ENCODE measurements around the gene LAMB2.

LAMB2 gene

DNA sequence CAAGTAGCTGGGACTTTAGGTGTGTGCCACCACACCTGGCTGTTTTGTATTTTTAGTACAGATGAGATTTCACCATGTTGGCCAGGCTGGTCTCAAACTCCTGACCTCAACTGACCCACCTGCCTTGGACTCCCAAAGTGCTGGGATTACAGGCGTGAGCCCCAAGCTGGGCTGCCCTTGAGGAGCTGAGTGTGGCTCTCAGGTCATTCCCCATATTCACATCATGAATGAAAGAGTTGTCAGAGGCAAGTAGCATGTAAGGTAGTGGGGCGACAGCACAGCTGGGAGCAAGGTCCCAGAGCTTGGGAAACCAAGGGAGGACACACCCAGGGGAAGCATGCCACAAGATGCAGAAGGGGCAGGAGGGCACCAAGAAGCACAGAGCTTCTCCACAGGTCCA, 28.3 kb upstream of the LAMB2 start:
- no peak for DNase-seq

DNA sequence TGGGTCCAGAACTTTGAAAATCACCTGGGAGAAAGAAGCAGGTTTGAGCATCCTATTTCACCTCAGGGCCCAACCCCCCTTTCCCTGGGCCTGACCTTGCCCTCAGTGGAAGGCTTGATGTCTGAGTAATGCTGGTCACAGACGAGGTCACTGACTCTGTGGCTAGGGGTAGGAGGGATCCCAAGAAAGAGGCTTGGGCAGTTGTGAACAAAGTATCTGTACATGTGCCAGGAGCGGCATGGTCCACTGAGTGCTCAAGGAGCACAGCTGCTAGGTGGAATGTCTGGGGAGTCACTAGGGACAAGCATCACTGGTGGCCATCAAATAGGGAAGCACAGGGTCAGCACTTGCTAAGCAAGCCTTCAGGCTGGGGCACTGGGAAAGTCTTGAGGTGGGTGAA, 25.9 kb upstream of the LAMB2 start:
- DNase-seq, result peak; percentile 25

DNA sequence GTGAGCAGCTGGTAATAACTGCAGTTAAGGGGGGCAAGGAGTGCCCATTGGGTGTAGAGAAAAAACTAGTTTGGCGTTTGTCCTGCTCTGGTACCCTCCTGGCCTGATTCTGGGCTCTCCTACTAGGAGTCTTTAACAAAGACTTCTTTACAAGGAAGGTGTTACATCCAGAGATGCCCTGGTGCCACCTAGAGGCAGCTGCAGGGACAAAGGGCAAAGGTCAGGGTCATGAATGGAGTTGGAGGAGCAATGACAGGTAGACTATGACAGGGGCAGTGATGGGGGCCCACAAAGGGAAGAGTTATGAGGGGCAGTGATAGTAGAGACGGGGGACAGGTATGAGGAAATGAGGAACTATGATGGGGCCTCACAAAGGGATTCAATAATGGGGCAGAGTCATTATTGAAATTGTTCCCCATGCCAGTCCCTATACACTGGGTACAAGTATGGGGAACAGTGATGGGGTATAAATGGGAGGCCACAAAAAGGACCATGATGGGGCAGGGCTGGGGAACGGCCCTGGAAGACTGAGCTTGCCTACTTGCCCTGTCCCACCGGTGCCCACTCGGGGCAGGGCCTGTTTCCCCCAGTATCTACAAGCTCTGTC, 25.4 kb upstream of the LAMB2 start:
- no peak for DNase-seq

DNA sequence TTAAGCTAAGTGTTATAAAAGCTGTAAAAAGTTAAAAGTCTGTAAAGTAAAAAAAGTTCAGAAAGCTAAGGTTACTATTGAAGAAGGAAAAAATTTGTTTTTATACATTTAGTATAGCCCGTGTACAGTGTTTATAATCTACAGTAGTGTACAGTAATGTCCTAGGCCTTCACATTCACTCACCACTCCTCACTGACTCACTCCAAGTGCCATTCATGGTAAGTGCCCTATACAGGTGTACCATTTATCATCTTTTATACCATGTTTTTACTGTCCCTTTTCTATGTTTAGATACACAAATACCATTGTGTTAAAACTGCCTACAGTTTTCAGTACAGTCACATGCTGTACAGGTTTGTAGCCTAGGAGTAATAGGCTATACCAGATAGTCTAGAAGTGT, 24.4 kb upstream of the LAMB2 start:
- no peak for DNase-seq

DNA sequence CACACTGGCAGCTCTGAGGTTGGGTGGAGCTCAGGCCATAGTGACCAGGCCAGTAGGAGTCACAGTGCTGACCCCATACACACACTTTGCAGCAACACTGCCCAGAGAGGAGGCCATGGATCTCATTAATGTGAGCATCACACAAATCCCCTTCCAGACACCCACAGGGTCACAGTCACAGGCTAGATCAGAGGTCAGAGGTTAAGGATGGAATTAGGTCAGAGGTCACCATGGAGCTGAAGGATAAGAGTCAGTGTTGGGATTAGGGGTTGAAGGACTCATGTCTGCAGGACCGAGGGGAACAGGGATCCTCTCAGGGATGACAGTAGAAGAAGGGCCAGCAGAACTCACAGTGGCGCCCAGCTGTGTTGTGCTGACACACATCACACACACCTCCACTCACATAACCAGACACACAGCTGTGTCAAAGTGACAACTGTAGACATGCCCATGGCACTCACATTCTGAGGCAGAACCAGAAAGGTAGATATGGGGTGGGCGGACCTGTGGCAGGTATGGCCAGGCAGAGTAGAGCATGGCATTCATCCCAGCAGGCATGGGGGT, 20.6 kb upstream of the LAMB2 start:
- no peak for DNase-seq

DNA sequence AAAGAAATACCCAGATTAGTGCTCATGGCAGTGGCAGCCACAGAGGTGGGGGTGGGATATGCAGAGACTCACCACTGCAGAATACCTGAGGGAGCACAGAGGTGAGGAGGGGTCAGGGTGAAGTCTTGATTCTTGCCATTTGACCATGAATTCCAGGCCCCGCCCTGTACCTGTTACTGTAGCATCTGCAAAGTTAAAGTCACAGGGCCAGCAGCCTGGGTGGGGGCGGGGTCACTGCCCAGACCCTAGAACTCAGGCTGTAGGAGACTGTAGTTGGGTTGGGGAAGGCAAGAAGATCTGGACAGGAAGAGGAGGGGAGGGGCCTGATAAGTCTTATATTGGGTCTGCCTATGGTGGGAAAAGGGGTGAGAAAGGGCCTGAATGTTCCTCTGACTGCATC, 18.8 kb upstream of the LAMB2 start:
- DNase-seq, result no peak

DNA sequence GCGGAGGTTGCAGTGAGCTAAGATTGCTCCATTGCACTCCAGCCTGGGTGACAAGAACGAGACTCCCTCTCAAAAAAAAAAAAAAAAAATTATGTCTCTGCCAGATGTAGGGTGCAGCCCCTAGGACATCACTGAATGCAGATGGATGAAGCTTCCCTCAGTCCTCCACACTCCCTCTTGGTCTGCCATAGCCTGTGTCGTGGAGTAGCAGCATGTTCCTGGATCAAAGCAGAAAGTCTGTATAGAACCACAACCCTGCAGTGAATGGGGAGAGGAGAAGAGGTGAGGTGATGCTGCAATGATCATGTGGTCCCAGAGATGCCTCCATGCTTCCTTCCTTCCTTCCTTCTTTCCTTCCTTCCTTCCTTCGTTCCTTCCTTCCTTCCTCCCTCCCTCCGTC, 15.3 kb upstream of the LAMB2 start:
- DNase-seq, result no peak

DNA sequence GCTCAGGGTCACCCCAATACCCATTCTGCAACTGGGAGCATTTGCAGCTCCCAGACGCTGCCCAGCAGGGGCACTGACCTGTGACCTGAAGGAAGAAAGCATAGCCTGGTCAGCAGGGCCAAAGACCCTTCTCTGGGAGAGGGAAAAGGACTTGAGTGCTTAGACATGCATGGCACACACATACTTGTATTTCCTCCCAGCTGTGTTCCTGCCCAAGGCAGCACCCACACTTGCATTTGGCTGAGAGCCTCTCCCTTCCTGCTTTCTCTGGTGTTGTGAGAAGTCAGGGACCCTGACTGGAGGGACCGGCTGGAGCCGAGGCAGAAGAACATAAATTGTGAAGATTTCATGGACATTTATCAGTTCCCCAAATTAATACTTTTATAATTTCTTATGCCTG, 7.2 kb upstream of the LAMB2 start:
- no peak for DNase-seq

DNA sequence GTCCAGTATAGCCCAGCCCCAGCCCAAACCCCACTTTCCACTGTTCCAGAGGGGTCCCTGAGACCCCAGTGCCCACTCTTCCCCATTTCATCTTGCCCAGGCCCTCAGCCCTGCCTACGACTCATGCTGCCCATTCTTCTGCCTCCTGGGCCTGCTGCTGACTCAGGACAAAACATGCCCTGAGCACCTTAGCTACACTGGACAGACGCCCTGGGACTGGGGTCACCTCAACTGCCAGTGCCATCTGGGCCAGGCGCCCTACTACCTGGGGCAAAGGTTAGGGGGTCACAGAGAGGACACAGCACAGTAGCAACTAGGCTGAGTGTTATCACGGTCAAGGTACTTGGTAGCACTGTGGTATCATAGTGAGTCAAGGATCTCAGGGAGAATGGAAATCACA, 2.6 kb upstream of the LAMB2 start:
- no peak for DNase-seq

DNA sequence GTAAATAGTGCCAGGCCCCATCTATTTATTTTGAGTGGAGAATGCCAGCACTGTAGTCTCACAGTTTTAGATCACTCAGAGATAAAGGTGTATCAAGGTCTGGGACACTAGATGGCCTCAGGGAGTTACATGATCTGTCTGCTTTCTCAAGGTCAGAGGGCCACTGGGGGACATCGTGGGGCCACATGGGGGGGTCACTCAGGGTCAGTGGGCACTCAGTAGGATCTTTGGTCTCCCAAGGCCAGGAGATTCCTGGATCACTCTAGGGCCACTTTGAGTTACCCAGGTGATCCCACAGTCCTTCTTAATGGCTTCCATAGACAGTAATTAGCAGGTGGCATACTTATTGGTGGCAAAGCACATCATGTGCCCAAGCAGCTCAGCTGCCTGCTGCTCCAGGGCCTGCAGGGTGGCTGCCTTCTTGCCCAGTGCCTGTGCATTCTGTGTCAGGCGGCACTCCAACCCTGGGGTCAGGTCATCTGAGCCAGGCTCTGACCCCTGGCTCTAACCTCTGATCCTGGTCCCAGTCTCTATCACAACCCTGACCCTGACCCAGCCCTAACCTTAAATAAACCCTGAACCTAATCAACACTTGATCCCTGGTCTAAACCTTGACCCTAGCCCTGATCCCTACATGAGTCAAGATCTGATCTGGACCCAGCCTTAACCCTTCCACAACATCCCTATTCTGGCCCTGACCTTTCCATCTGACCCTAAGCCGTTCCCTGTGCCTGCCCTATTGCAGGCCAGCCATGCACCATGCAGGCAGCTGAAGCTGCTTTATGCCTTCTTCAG, 1.8 kb upstream of the LAMB2 start:
- DNase-seq, result no peak

DNA sequence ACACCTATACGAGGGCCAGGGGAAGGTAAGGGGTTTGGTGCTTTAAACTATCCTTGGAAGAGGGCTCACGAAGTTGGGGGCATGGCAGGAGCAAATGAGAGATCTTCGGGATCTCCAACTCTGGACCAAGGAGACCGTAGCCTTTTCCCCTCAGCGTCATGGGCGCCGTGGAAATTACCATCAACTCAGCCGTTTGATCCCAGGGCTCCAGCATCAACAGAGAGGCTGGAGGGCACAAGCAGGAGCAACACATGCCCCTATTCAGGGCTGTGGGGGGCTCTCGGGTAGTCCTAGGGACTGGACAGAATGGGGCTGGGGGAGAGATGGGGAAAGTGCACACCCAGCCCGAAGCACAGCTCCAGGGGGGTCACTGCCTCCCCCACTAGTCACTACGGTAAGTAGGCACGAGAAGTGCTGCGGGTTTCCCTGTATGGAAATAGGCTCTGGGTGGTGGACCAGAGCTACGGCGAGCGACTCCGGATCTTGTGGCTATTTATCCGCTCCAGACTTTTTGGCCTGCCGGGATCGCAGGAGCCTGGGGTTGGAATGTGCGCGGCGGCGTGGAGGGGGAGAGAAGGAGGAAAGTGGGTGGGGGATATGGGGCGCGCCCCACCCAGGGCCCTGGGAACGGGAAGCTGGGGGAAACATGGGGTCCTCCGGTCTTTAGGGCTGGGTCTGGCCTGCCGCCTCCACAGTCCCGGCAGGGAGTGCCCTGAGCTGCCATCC, 539 bp upstream of the LAMB2 start:
- peak; percentile 91 for DNase-seq

DNA sequence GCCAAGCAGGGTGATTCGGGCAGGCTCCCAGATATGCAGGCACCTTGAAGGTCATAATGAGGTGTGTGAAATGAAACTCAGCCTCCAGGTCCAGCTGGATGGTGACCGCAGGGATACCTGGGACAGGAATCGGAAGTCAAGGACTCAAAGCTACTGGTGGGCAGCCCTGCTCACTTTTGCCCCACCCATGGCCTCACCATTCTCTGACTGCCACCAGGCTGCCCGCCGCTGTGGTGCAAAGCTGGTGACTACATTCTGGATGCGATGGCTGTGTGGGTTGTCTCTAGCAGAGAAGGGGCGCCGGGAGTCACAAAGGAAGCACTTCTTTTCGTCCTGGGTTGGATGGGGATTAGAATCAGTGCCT, 795 bp downstream of the LAMB2 start:
- no peak for DNase-seq

DNA sequence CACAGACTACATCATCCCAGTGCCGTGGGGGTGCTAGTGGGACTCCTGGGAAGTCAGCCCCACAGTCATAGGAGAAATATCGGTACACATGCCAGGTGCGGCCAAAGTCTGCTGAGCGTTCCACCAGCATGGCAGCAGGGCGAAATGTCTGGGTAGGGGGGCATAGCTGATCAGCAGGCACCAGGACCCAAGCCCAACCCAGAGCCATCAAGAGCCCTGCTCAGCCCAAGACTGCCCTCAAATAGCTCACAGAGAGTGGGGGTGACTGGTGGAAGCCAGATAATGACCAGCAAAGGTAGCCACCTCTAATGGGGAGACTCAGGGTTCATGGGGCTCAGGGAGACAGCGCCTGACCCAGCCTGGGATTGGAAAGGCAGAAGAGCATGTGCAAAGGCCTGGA, 1.3 kb downstream of the LAMB2 start:
- DNase-seq, result no peak

DNA sequence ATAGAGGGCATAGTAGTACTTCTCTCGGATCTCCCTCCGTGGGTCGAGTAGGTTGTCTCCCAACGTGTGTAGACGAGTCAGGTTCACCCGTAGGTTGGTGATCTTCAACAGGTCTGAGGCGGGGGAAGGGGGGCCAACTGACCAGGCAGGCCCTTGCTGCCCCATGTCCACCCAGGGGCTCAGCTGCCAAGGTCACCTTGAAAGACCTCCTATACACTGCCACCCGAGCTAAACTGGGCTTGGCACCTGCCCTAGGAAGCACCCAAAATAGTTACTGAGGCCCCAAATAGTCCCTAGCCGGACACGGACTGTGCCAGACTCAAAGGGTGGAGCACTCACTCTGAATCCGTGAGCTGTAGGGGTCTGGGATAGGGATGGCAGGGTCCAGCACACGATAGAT, 1.8 kb downstream of the LAMB2 start:
- DNase-seq, result no peak

DNA sequence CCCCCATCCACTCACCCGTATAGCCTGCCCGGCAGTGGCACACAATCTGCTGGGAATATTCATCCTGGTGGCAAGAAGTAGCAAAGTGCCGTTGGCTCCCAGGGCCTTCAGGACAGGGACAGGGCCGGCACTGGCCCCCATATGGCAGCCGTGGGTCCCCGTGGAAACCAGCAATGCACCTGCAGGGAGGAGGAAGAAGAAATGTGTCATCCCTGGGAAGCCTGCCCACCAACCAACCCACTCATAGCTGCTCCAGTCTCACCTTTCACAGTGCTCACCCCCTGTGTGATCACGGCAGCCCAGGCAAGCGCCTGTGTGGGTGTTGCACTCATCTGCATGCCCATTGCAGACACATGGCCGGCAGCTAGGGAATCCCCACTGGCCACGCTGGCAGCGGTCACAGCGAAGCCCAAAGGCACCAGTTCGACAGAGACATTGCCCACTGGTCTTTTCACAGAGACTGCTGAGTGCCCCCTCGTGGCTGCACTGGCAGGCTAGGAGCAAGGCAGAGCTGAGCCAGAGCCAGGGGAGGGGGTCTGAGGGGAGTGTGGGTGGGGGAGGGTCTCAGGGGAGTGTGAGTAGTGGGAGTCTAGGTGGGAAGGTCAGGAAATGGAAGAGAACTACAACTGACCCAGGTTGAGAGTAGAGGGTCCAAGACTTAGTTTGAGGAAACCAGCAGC, 7.7 kb downstream of the LAMB2 start:
- DNase-seq, result no peak

DNA sequence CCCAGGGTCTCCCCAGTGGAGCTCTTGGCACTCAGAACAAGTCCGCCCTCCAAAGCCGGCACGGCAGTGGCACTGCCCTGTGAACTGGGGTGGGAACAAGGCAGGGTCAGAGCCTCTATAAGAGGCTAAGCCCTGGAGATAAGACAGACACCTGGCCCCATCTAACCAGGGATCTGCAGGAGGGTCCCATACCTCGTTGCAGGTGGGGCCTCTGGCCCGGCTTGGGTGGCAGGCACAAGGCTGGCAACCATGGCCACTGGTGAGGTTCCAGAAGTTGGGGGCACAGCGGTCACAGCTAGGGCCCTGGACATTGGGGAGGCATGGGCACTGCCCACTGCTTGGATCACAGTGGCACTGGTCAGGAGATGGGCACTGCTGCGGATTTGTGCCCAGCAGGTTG, 8.6 kb downstream of the LAMB2 start:
- no peak for DNase-seq

DNA sequence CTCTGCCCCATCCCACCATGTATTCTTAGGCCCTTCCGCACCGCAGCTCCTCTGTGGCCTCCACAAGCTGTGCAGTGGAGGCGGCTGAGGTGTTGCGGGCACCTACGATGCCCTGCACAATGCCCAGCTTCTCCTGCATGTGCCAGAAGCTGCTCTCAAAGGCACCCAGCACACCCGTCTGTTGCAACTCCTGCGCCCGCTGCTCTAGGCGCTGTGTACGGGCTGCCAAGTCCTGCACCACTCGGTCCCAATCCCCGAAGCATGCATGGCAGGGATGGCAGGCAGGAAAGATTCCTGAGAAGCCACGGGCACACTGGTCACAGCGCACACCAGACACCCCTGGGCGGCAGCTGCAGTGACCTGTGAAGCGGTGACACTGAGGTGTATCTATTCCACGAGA, 9.2 kb downstream of the LAMB2 start:
- no peak for DNase-seq

DNA sequence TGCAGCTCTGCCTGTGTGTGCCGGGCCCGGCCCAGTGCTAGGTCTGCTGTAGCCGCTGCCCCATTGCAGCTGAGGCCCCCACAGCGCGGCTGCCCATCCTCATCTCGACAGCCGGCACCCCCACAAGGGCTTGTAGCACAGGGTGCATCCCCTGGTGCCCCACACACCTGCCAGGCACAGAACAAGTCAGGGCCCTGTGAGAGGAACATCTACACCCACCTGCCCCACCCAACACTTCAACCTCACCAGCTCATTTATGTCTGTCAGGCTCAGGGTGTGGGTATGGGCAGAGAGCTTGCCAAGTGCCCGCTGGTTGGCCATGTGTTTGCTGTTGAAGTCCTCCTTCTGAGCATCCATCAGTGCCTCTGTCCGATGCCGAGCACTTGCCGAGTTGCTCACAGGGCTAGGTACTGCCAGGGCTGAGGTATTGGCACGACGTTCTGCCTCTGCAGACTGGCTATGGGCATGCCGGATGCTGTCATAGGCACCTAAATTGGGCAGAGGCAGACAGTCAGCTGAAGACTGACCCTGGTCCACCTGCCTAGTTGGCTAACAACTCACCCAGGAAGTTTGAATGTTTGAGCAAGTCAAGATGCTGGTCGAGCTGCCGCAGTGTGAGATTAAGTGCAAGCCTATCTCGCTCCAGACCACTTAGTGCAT, 9.8 kb downstream of the LAMB2 start:
- DNase-seq, result no peak

DNA sequence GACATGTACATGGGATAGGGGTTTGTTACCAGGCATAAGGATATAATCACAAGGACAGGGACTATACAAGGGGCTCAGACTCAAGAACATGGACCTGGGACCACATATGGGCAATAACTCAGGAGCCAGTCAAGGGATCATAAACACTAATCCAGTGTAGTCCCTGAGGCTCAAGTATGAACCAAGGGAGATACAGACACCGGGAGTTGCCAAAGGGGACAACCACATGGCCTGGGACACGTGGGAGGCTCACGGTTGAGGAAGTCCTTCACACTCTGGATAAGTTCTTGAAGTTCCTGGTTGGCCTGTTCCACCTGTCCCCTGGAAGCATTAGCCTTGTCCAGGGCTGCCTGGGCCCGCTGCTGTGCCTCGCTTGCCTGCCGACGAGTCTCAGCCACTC, 10.4 kb downstream of the LAMB2 start:
- no peak for DNase-seq

DNA sequence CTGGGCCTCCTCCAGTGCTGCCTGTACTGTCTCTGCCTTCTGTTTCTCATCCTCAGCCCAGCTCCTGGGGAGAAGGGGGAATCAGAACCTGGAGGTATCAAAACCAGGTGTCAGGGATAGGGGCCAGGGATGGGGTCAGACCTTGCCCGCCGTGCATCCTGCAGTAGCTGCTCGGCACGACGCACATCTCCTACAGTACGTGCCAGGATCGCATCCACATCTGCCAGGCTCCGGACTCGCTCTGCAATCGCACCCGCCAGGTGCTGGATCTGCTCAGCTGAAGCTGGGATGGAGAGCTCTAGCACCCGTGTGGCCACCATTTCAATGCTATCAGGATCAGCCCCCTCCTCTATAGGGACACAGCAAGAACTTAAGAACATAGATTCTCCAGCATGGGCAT, 10.8 kb downstream of the LAMB2 start:
- no peak for DNase-seq

DNA sequence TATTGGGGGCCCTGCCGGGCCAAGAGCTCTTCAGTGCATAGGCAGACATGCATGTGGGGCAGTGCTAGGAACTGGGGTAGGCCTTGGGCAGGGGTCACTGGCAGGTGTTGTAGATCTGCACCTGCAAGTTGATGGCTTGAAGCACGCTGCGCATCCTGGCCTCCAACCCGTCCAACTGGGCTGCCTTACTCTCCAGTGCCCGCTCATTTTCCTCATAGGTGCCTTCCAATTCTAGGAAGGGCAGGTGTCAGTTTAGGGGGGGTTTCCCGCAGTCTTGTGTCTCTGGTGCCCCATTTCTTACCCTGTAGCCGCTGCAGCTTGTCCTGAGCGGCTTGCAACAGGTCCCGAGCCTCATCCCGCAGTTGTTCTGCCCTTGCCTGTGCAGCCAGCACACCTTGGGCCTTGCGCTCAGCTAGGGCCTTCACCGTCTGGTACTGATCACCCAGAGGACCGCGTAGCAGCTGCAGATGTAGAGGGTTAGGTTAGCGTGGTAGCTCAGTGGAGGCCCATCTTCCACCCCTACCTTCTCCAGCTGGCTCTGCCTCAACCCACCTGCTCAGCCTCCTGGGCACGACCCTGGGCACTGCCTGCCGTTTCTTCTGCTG, 11.6 kb downstream of the LAMB2 start:
- DNase-seq, result no peak

DNA sequence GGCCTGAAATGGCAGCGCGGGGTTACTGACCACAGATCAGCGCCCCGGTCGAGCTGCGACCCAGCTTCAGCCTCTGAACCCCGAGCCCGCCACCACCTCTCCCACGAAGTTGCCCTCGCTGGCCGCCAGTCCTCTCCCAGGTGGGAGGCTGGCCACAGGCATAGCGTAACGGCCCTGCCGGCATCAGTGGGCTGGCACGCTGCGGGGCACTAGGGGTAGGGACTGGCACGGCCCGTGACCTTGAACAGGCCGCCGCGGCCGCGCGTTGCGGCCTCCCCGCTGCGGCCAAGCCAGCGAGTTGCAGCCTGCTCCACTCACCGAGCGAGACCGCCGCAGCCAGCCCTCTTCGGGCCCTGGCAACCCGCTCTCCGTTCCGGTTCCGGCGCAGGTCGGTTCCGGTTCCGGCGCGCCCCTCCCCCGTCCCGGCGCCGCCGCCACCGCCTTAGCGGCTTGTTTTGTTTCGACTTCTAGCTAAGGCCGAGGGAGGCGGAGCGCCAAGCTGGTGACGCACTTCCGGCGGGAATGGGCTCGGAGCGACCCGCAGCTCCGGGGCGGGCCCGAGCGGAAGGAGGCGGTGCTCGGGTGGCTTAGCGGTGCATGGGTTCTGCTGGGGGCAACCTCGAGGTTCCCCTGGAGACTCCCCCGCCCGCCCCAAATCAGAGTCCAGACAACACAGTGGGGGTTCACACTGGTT, 12.3 kb downstream of the LAMB2 start, which contains the start of gene USP19:
Gene USP19 (minus strand): TSS at position 386 of the 694 bp plus-strand sequence. CDS start 1,678 bp downstream, outside the sequence.
- DNase-seq, result peak; percentile 96

Measured in right forelimb (tissue), 1 donor.